NB4 (cell line): ENCODE data around the gene KSR1.

Experiments
- DNase-seq: peaks from one replicate; pipeline ENCODE4 v3.0.0; 2010; ENCODE audit warnings: low read depth
- H3K4me3 ChIP-seq: one replicate; pipeline ENCODE4 v1.5.1; 2011; ENCODE audit warnings: mild to moderate bottlenecking, low read depth, low read length, moderate library complexity
- MYC ChIP-seq: IDR thresholded peaks from 2 replicates; pipeline ENCODE4 v1.6.1; 2011; ENCODE audit warnings: low read depth, low read length
- POLR2A ChIP-seq: IDR thresholded peaks from 2 replicates; pipeline ENCODE4 v1.6.1; 2011; ENCODE audit warnings: mild to moderate bottlenecking; ENCODE audit not compliant: insufficient read length; ENCODE audit errors: extremely low read depth
- TF ChIP-seq, protein P1 (sequence below): IDR thresholded peaks from 2 replicates; pipeline ENCODE4 v1.6.1; 2011; ENCODE audit warnings: low read depth, low read length
- TF ChIP-seq, protein P2 (sequence below): IDR thresholded peaks from one replicate; pipeline ENCODE4 v1.5.1; 2012; ENCODE audit warnings: low read depth, low read length

KSR1 gene

DNA sequence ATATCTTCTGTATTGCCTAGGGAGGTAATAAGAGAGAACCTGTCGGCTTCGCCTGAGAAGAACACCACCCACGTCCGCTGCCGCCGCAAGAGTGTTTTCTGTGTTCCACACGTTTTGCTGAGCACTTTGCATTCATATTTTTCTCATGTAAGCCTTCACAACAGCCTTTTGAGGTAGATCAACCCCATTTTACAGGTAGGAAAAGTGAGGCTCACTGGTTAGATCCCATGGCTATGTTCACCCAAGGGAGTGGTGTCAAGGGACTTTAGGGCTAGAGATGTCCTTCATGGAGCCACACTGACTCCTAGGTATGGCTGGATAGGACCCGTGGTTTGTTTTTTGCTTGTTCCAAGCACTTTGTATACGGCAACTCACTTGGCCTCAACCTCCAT is 87.7 kb downstream of the KSR1 start:
- no peak for DNase-seq
- TF ChIP-seq, protein P1, sequence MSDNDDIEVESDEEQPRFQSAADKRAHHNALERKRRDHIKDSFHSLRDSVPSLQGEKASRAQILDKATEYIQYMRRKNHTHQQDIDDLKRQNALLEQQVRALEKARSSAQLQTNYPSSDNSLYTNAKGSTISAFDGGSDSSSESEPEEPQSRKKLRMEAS, result no peak
- TF ChIP-seq, protein P2, sequence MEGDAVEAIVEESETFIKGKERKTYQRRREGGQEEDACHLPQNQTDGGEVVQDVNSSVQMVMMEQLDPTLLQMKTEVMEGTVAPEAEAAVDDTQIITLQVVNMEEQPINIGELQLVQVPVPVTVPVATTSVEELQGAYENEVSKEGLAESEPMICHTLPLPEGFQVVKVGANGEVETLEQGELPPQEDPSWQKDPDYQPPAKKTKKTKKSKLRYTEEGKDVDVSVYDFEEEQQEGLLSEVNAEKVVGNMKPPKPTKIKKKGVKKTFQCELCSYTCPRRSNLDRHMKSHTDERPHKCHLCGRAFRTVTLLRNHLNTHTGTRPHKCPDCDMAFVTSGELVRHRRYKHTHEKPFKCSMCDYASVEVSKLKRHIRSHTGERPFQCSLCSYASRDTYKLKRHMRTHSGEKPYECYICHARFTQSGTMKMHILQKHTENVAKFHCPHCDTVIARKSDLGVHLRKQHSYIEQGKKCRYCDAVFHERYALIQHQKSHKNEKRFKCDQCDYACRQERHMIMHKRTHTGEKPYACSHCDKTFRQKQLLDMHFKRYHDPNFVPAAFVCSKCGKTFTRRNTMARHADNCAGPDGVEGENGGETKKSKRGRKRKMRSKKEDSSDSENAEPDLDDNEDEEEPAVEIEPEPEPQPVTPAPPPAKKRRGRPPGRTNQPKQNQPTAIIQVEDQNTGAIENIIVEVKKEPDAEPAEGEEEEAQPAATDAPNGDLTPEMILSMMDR, result no peak
- TF ChIP-seq MYC, result no peak
- no peak for TF ChIP-seq POLR2A
- H3K4me3 ChIP-seq, result no peak overlapping the region

DNA sequence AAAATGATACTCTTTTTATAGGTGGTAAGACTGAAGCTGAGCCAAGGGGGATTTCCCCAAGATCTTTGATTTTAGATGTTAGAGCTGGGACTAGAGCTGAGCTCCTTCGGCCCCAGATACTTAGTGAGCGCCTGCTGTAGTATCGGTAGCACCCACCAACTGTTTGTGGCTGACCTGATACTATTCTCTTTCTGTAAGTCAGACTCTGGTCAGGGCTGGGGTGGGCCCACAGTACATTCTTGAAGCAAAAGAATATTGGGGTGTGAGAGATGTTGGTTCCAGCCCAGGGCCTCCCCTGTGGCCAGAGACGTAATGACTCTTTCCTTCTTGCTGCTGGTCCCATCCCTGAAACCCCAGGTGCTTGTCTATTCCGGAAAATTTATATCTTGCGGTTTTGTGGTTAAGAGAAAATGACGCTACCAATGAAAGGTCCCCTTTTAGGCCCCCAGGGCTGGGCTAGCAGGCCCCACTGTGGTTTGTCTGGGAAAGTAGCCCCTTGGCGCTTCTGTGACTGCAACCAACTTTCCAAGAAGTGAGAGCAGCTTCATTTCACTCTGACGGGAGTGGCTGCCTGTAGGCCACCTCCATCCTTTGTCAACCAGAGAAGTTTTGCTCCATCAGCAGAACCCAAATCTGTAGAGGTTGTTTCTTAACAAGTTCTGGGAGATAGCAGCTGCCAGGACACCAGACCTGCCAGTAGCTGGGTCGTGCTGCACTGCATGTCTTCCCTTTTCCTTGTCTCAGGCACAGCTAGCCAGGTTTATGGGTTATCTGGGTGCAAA is 88.3 kb downstream of the KSR1 start:
- TF ChIP-seq, protein P2, result peak; percentile 2
- no peak for TF ChIP-seq POLR2A
- H3K4me3 ChIP-seq, result no peak overlapping the region
- DNase-seq, result peak; percentile 91

DNA sequence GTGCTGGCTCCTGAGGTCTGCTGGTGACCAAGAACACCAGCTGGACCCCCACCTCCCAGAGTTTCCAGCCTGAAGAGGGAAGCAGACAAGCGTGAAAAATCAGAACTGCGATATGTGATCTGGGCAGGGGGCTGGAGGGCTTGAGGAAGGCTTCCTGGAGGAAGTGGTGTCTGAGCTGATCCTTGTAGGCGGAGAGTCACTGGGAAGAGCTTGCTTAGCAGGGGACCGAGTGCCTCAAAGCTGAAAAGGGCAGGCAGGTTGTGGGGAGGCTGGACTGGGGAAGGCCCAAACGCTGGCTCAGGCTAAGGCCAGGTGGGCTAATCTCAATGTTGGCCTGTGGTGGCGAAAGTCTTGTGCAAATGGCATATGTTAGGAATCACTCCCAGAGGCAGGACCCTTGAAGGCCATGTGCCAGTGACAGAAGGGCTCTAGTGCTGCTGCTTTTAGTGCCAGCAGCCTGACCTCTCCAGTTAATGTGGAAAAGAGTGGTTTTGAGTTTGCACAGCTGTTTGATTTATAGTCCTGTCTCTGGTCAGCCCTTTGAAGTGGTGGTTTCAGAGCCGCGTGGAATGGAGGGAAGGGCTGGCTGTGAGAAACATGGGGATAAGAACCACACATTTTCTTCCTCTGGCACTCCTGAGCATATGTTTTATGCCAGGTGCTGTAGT is 89.4 kb downstream of the KSR1 start:
- H3K4me3 ChIP-seq, result no peak overlapping the region
- no peak for DNase-seq
- TF ChIP-seq, protein P1, result no peak
- TF ChIP-seq, protein P2, result no peak

DNA sequence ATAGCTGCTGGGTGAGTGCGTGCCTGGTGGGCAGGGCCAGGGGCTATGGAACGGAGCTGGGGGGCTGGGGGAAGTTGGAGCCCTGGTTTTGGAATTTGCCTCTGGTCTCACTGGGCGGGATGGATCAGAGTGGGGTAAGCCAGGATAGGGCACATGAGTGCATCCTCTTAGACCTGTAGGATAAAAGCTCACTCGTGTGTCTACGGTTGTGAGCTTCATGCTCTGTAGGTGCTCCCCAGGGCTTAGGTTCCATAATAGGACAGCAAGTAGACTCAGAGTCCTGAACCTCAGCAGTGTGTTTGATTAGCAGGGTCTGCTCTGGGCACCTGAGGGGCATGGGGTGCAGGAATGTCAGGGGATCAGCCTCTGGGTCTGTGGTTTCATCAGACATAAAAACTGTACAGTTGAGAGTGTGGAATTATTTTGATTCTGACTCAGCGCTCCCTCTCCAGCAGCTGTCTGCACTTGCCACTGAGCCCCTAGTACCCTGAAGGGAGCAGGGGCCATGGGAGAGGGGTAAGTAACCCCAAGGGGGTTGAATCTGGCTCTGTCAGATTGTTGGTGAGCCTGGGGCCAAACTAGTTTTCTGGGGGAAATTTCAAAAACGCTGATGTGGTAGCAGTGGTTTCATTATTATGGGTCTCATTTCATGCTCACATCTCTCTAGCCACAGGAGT is 90.5 kb downstream of the KSR1 start:
- TF ChIP-seq MYC (no peak), POLR2A (no peak)
- TF ChIP-seq, protein P1, result no peak
- TF ChIP-seq, protein P2, result no peak
- no peak for DNase-seq
- no peak overlapping the region for H3K4me3 ChIP-seq

DNA sequence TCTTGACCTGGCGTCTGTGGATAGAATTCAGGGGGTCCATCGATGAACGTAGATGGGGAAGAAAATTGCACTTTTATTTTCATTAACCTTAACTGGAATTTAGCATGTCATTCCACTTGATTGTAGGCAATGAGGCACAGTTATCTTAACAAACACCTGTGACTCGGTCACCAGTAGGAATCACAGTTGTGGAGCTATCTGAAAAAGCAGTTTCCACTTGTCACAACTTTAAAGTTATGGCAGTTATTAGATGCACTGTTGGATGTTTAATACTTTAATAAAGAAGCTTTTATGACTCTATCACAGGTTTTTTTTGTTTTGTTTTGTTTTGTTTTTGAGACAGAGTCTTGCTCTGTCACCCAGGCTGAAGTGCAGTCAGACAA is 91.0 kb downstream of the KSR1 start:
- H3K4me3 ChIP-seq, result no peak overlapping the region
- no peak for TF ChIP-seq POLR2A
- TF ChIP-seq, protein P1, result no peak
- TF ChIP-seq MYC, result no peak
- TF ChIP-seq, protein P2, result no peak
- DNase-seq, result no peak
